ENCODE results near the gene CCDC172.

The CCDC172 gene

GRCh38 chr10:116292493-116292892 is 31.8 kb upstream of the CCDC172 start:
- H3K4me2 ChIP-seq (ENCODE audit: low read length), result no peak overlapping the region
- H3K9me3 ChIP-seq (ENCODE audit: control insufficient read depth, insufficient read depth, low read length), result no peaks in the 10 kb centered on the region
- H3K79me2 ChIP-seq (ENCODE audit: control insufficient read depth, low read length), result no peaks in the 10 kb centered on the region
- no peak overlapping the region for H3K27ac ChIP-seq (ENCODE audit: low read depth, low read length)
- no peaks in the 10 kb centered on the region for H4K20me1 ChIP-seq (ENCODE audit: control insufficient read depth, insufficient read depth, low read depth, low read length)
- H3F3A ChIP-seq (ENCODE audit: control insufficient read depth, insufficient read depth), result no peaks in the 10 kb centered on the region
- H3K9me2 ChIP-seq (replicated peaks; ENCODE audit: control insufficient read depth, low read length), result no peaks in the 10 kb centered on the region
- no peak overlapping the region for H3K4me3 ChIP-seq (ENCODE audit: low read length)
- no peaks in the 10 kb centered on the region for H3K4me1 ChIP-seq (ENCODE audit: control insufficient read depth, low read length)
- no peaks in the 10 kb centered on the region for H3K27me3 ChIP-seq (ENCODE audit: control insufficient read depth, low read length)
- no peaks in the 10 kb centered on the region for H3K36me3 ChIP-seq (ENCODE audit: control insufficient read depth, low read length)
- TF ChIP-seq CTCF (IDR thresholded peaks at IDR 0.05; ENCODE audit: low read depth, low read length, poor library complexity, severe bottlenecking) (no peak), EZH2phosphoT487 (IDR thresholded peaks at IDR 0.05; ENCODE audit: borderline replicate concordance, low read length) (no peak)

GRCh38 chr10:116296291-116296721 is 27.9 kb upstream of the CCDC172 start:
- H3K27ac ChIP-seq (ENCODE audit: low read depth, low read length), result no peak overlapping the region
- H4K20me1 ChIP-seq (ENCODE audit: control insufficient read depth, insufficient read depth, low read depth, low read length), result no peaks in the 10 kb centered on the region
- no peak overlapping the region for H3K4me3 ChIP-seq (ENCODE audit: low read length)
- no peak overlapping the region for H3K4me2 ChIP-seq (ENCODE audit: low read length)
- H3K9me2 ChIP-seq (replicated peaks; ENCODE audit: control insufficient read depth, low read length), result no peaks in the 10 kb centered on the region
- TF ChIP-seq CTCF (IDR thresholded peaks at IDR 0.05; ENCODE audit: low read depth, low read length, poor library complexity, severe bottlenecking), result no peak
- no peak for TF ChIP-seq EZH2phosphoT487 (IDR thresholded peaks at IDR 0.05; ENCODE audit: borderline replicate concordance, low read length)
- no peaks in the 10 kb centered on the region for H3K9me3 ChIP-seq (ENCODE audit: control insufficient read depth, insufficient read depth, low read length)
- no peaks in the 10 kb centered on the region for H3K27me3 ChIP-seq (ENCODE audit: control insufficient read depth, low read length)
- no peaks in the 10 kb centered on the region for H3K36me3 ChIP-seq (ENCODE audit: control insufficient read depth, low read length)
- no peaks in the 10 kb centered on the region for H3K4me1 ChIP-seq (ENCODE audit: control insufficient read depth, low read length)
- H3F3A ChIP-seq (ENCODE audit: control insufficient read depth, insufficient read depth), result no peaks in the 10 kb centered on the region
- H3K79me2 ChIP-seq (ENCODE audit: control insufficient read depth, low read length), result no peaks in the 10 kb centered on the region

GRCh38 chr10:116298586-116298985 is 25.7 kb upstream of the CCDC172 start:
- H4K20me1 ChIP-seq (ENCODE audit: control insufficient read depth, insufficient read depth, low read depth, low read length), result no peaks in the 10 kb centered on the region
- no peak overlapping the region for H3K27ac ChIP-seq (ENCODE audit: low read depth, low read length)
- no peaks in the 10 kb centered on the region for H3K36me3 ChIP-seq (ENCODE audit: control insufficient read depth, low read length)
- no peaks in the 10 kb centered on the region for H3F3A ChIP-seq (ENCODE audit: control insufficient read depth, insufficient read depth)
- no peaks in the 10 kb centered on the region for H3K27me3 ChIP-seq (ENCODE audit: control insufficient read depth, low read length)
- TF ChIP-seq EZH2phosphoT487 (IDR thresholded peaks at IDR 0.05; ENCODE audit: borderline replicate concordance, low read length) (no peak), CTCF (IDR thresholded peaks at IDR 0.05; ENCODE audit: low read depth, low read length, poor library complexity, severe bottlenecking) (no peak)
- H3K9me3 ChIP-seq (ENCODE audit: control insufficient read depth, insufficient read depth, low read length), result no peaks in the 10 kb centered on the region
- H3K79me2 ChIP-seq (ENCODE audit: control insufficient read depth, low read length), result no peaks in the 10 kb centered on the region
- H3K9me2 ChIP-seq (replicated peaks; ENCODE audit: control insufficient read depth, low read length), result no peaks in the 10 kb centered on the region
- H3K4me1 ChIP-seq (ENCODE audit: control insufficient read depth, low read length), result no peaks in the 10 kb centered on the region
- H3K4me3 ChIP-seq (ENCODE audit: low read length), result no peak overlapping the region
- H3K4me2 ChIP-seq (ENCODE audit: low read length), result no peak overlapping the region

GRCh38 chr10:116300542-116300941 is 23.7 kb upstream of the CCDC172 start:
- no peak for TF ChIP-seq CTCF (IDR thresholded peaks at IDR 0.05; ENCODE audit: low read depth, low read length, poor library complexity, severe bottlenecking)
- no peak for TF ChIP-seq EZH2phosphoT487 (IDR thresholded peaks at IDR 0.05; ENCODE audit: borderline replicate concordance, low read length)

More at GRCh38 chr10:116300542-116300941, 23.7 kb upstream of the CCDC172 start:
- Histone ChIP-seq H3K9me2 (replicated peaks; ENCODE audit: control insufficient read depth, low read length) (no peaks in the 10 kb centered on the region), H3K9me3 (ENCODE audit: control insufficient read depth, insufficient read depth, low read length) (no peaks in the 10 kb centered on the region), H3K4me1 (ENCODE audit: control insufficient read depth, low read length) (no peaks in the 10 kb centered on the region), H3K36me3 (ENCODE audit: control insufficient read depth, low read length) (no peaks in the 10 kb centered on the region), H3K79me2 (ENCODE audit: control insufficient read depth, low read length) (no peaks in the 10 kb centered on the region), H3K4me2 (ENCODE audit: low read length) (no peak overlapping the region), H3K27ac (ENCODE audit: low read depth, low read length) (no peak overlapping the region), H3K4me3 (ENCODE audit: low read length) (no peak overlapping the region), H3F3A (ENCODE audit: control insufficient read depth, insufficient read depth) (no peaks in the 10 kb centered on the region), H3K27me3 (ENCODE audit: control insufficient read depth, low read length) (no peaks in the 10 kb centered on the region), H4K20me1 (ENCODE audit: control insufficient read depth, insufficient read depth, low read depth, low read length) (no peaks in the 10 kb centered on the region)

Measured in DOHH2 (cell line).